H1 (cell line): ENCODE data around the gene DYNC1H1. TPM values are rescaled to one million over a fixed set of nuclear protein-coding genes. Genes with fewer than 3 reads are reported as not detected.

Experiments
- CTCF ChIA-PET: fragments of 300-600 bp; sonication (Branson Sonifier 250); formaldehyde crosslinking; loops from one replicate; lab custom pipeline; 2021; ENCODE audit not compliant: partially characterized antibody; lab: Charles Lee
- POLR2A ChIA-PET: fragments of 300-600 bp; sonication (Branson Sonifier 250); formaldehyde crosslinking; loops from one replicate; lab custom pipeline; 2021; ENCODE audit warnings: inconsistent platforms; ENCODE audit not compliant: partially characterized antibody; lab: Charles Lee
- DNase-seq, 2 experiments: peaks; one replicate each; pipeline versions ENCODE4 v3.0.0 to v3.0.0-alpha.2; 2010 to 2022; ENCODE audit warnings: low spot score in 2 of 2, low read depth in 1 of 2, mixed read lengths in 1 of 2
- FAIRE-seq: peaks from 2 replicates; lab custom pipeline; 2011; peaks lifted over from hg19 to GRCh38; lab: Jason Lieb, UNC
- H2AFZ ChIP-seq: 2 replicates; pipeline ENCODE4 v1.8.1; 2012; ENCODE audit warnings: low read length, inconsistent platforms
- H2AK5ac ChIP-seq: 2 replicates; pipeline ENCODE4 v1.6.1; 2013; ENCODE audit warnings: low read depth, low read length
- H2BK120ac ChIP-seq: replicated peaks from 2 replicates; pipeline ENCODE3; 2013; ENCODE audit warnings: low read depth, low read length, inconsistent platforms
- H2BK12ac ChIP-seq: 2 replicates; pipeline ENCODE4 v1.6.1; 2013; ENCODE audit warnings: low read depth, low read length
- H2BK15ac ChIP-seq: 2 replicates; pipeline ENCODE4 v1.6.1; 2013; ENCODE audit warnings: low read length
- H2BK20ac ChIP-seq: 2 replicates; pipeline ENCODE4 v1.6.1; 2013; ENCODE audit warnings: low read length
- H2BK5ac ChIP-seq: 2 replicates; pipeline ENCODE4 v1.6.1; 2013; ENCODE audit warnings: low read depth, low read length
- H3K14ac ChIP-seq: 2 replicates; pipeline ENCODE4 v1.6.1; 2013; ENCODE audit warnings: inconsistent platforms; ENCODE audit not compliant: insufficient read length
- H3K18ac ChIP-seq: 2 replicates; pipeline ENCODE4 v1.6.1; 2013; ENCODE audit warnings: low read length; ENCODE audit errors: extremely low read depth
- H3K23ac ChIP-seq: 2 replicates; pipeline ENCODE4 v1.6.1; 2013; ENCODE audit warnings: inconsistent platforms; ENCODE audit not compliant: insufficient read length
- H3K23me2 ChIP-seq: 2 replicates; pipeline ENCODE4 v1.6.1; 2013; ENCODE audit warnings: low read depth, low read length
- H3K27ac ChIP-seq: 2 replicates; pipeline ENCODE4 v1.6.1; 2011; ENCODE audit warnings: low read depth, low read length, inconsistent platforms
- H3K27me3 ChIP-seq, 4 experiments: replicated peaks in 1 of 4; 1 replicate in 1 of 4; 2 replicates in 3 of 4; pipeline versions ENCODE4 v1.6.1 to v1.8.1; 2011 to 2013; ENCODE audit warnings: low read length in 3 of 4, mild to moderate bottlenecking in 3 of 4, inconsistent platforms in 2 of 4, mixed read lengths in 2 of 4, moderate library complexity in 1 of 4; ENCODE audit not compliant: control insufficient read depth in 3 of 4, insufficient read depth in 3 of 4; ENCODE audit errors: extremely low read depth in 1 of 4
- H3K36me3 ChIP-seq, 4 experiments: 2 replicates each; pipeline versions ENCODE4 v1.6.1 to v1.8.1; 2011 to 2013; ENCODE audit warnings: mild to moderate bottlenecking in 4 of 4, low read length in 3 of 4, moderate library complexity in 2 of 4, control low read depth in 1 of 4, inconsistent platforms in 1 of 4; ENCODE audit not compliant: insufficient read depth in 4 of 4, control insufficient read depth in 2 of 4
- H3K4ac ChIP-seq: replicated peaks from 2 replicates; pipeline ENCODE3; 2013; ENCODE audit warnings: low read length, low read depth, mixed read lengths, inconsistent platforms; ENCODE audit not compliant: insufficient read length
- H3K4me1 ChIP-seq, 4 experiments: replicated peaks in 1 of 4; 1 replicate in 1 of 4; 2 replicates in 3 of 4; pipeline versions ENCODE4 v1.6.1 to v1.8.1; 2011 to 2013; ENCODE audit warnings: low read length in 3 of 4, inconsistent platforms in 2 of 4, mixed read lengths in 1 of 4; ENCODE audit not compliant: insufficient read depth in 4 of 4, control insufficient read depth in 3 of 4
- H3K4me2 ChIP-seq, 2 experiments: 2 replicates each; pipeline versions ENCODE4 v1.6.1 to v1.8.1; 2011 to 2013; ENCODE audit warnings: low read depth in 2 of 2, low read length in 2 of 2, control low read depth in 1 of 2, inconsistent platforms in 1 of 2, mild to moderate bottlenecking in 1 of 2; ENCODE audit not compliant: insufficient read depth in 1 of 2
- H3K4me3 ChIP-seq, 4 experiments: fragments of 200-600, 300-600 bp in 1 of 4; sonication (generic), shearing (Covaris generic), sonication (Bioruptor Twin) in 1 of 4; 2 replicates each; pipeline versions ENCODE4 v1.5.1 to v1.8.1; 2011 to 2016; ENCODE audit warnings: low read length in 4 of 4, low read depth in 3 of 4, control low read depth in 2 of 4, inconsistent platforms in 2 of 4, mild to moderate bottlenecking in 2 of 4, mixed read lengths in 1 of 4, moderate library complexity in 1 of 4; ENCODE audit not compliant: insufficient read depth in 2 of 4; ENCODE audit errors: extremely low read depth in 1 of 4
- H3K56ac ChIP-seq: replicated peaks from 2 replicates; pipeline ENCODE3; 2013; ENCODE audit warnings: low read depth, mild to moderate bottlenecking, mixed read lengths, low read length, inconsistent platforms; ENCODE audit not compliant: insufficient read length
- H3K79me1 ChIP-seq: 2 replicates; pipeline ENCODE4 v1.6.1; 2013; ENCODE audit warnings: low read depth, low read length, control low read depth
- H3K79me2 ChIP-seq, 2 experiments: 2 replicates each; pipeline versions ENCODE4 v1.6.1 to v1.8.1; 2012 to 2013; ENCODE audit warnings: low read length in 2 of 2, mild to moderate bottlenecking in 2 of 2, inconsistent platforms in 1 of 2; ENCODE audit not compliant: insufficient read depth in 2 of 2, control insufficient read depth in 1 of 2
- H3K9ac ChIP-seq, 4 experiments: replicated peaks in 1 of 4; 1 replicate in 1 of 4; 2 replicates in 3 of 4; pipeline versions ENCODE4 v1.6.1 to v1.8.1; 2011 to 2013; ENCODE audit warnings: low read depth in 3 of 4, low read length in 3 of 4, control low read depth in 2 of 4, mild to moderate bottlenecking in 2 of 4, moderate library complexity in 2 of 4, inconsistent platforms in 1 of 4; ENCODE audit errors: extremely low read depth in 1 of 4
- H3K9me3 ChIP-seq, 2 experiments: 2 replicates each; pipeline versions ENCODE4 v1.6.1 to v1.8.1; 2012 to 2013; ENCODE audit warnings: mild to moderate bottlenecking in 2 of 2, moderate library complexity in 2 of 2, control low read depth in 1 of 2, inconsistent platforms in 1 of 2, low read depth in 1 of 2, low read length in 1 of 2, mixed read lengths in 1 of 2; ENCODE audit not compliant: insufficient read depth in 2 of 2
- H4K20me1 ChIP-seq, 2 experiments: replicated peaks in 1 of 2; 2 replicates each; pipeline versions ENCODE3 to v1.8.1; 2011 to 2013; ENCODE audit warnings: inconsistent platforms in 2 of 2, low read length in 2 of 2, mild to moderate bottlenecking in 1 of 2; ENCODE audit not compliant: insufficient read depth in 2 of 2, control insufficient read depth in 1 of 2
- H4K5ac ChIP-seq: 2 replicates; pipeline ENCODE4 v1.6.1; 2013; ENCODE audit warnings: low read length, low read depth, mixed read lengths, inconsistent platforms; ENCODE audit not compliant: insufficient read length
- H4K8ac ChIP-seq: 2 replicates; pipeline ENCODE4 v1.8.0; 2013; ENCODE audit warnings: mild to moderate bottlenecking, moderate library complexity, low read length, inconsistent platforms; ENCODE audit not compliant: insufficient read depth; ENCODE audit errors: extremely low read depth
- H4K91ac ChIP-seq: replicated peaks from 2 replicates; pipeline ENCODE3; 2013; ENCODE audit warnings: low read length, mixed read lengths, inconsistent platforms; ENCODE audit not compliant: insufficient read length
- ATF2 ChIP-seq: IDR thresholded peaks from 2 replicates; pipeline ENCODE4 v1.6.1; 2012; ENCODE audit warnings: low read length, inconsistent platforms
- EP300 ChIP-seq, 2 experiments: IDR thresholded peaks; 1 replicate in 1 of 2; 2 replicates in 1 of 2; pipeline ENCODE4 v1.6.1; 2011 to 2012; ENCODE audit warnings: low read depth in 2 of 2, low read length in 2 of 2, mild to moderate bottlenecking in 2 of 2, borderline replicate concordance in 1 of 2, inconsistent platforms in 1 of 2, moderate library complexity in 1 of 2
- GABPA ChIP-seq: IDR thresholded peaks from 2 replicates; pipeline ENCODE4 v1.6.1; 2011; ENCODE audit warnings: mild to moderate bottlenecking, low read length, moderate library complexity, borderline replicate concordance; ENCODE audit not compliant: insufficient read depth
- GTF2F1 ChIP-seq: IDR thresholded peaks from 2 replicates; pipeline ENCODE4 v1.6.1; 2012; ENCODE audit warnings: low read depth, low read length, improper control_type of control experiment, borderline replicate concordance
- MAX ChIP-seq: IDR thresholded peaks from 2 replicates; pipeline ENCODE4 v1.6.1; 2012; ENCODE audit warnings: inconsistent platforms
- PHF8 ChIP-seq: fragments of 200-600 bp; sonication (generic); conservative IDR thresholded peaks from 2 replicates; pipeline ENCODE4 v1.7.1; 2012; ENCODE audit warnings: low read depth, mild to moderate bottlenecking, inconsistent platforms, low read length, moderate library complexity
- SIRT6 ChIP-seq: IDR thresholded peaks from one replicate; pipeline ENCODE4 v1.7.1; 2012; ENCODE audit warnings: low read length, inconsistent platforms
- SUZ12 ChIP-seq: fragments of 200-600 bp; sonication (generic); IDR thresholded peaks from 2 replicates; pipeline ENCODE4 v1.6.1; 2012; ENCODE audit warnings: mild to moderate bottlenecking, inconsistent platforms, low read length, moderate library complexity, mixed read lengths
- WGBS, 2 experiments: shearing (Covaris generic) in 1 of 2; methylation state at CpG; one replicate each; pipeline versions ENCODE4 v1.1.6 to v1.1.7; 2013 to 2015; ENCODE audit warnings: low lambda C conversion rate in 2 of 2, mixed read lengths in 2 of 2, inconsistent platforms in 1 of 2, low coverage in 1 of 2, missing lambda C conversion rate in 1 of 2; ENCODE audit not compliant: insufficient replicate concordance in 2 of 2, insufficient coverage in 1 of 2, insufficient read length in 1 of 2; ENCODE audit errors: extremely low coverage in 1 of 2, missing lambda C conversion rate in 1 of 2; 5-methylcytosine and 5-hydroxymethylcytosine counted together
- polyA plus RNA-seq, 7 experiments: library from polyadenylated mRNA; depleted of rRNA in 3 of 7; stranded (reverse) in 5 of 7; unstranded in 2 of 7; fragments of >200 nt in 5 of 7; fragments of 200-250 nt in 2 of 7; gene quantifications; 1 replicate in 5 of 7; 2 replicates in 1 of 7; 4 replicates in 1 of 7; pipeline versions ENCODE4 v1.2.1 to v1.2.3, GENCODE V29; 2011 to 2013; ENCODE audit warnings: missing spikeins in 2 of 7, mixed read lengths in 2 of 7
- total RNA-seq: library from RNA; stranded (reverse); fragmentation: NEBNext Ultra II Directional; extraction: Animal tissue kit (Norgen Biotek cat#: 25700); gene quantifications from 2 replicates; pipeline ENCODE4 v1.2.1, GENCODE V29; 2021

Gene DYNC1H1
- total and polyA plus RNA-seq, 2 of the 8 experiments (the other 6 are each of a cell fraction or from before 2014, with no cell fraction given): 238 to 387 TPM

- H3K56ac ChIP-seq: peak within 1 kb of the TSS; percentile 77
- no peak within 1 kb of the TSS for H3K23ac ChIP-seq
- H2BK15ac ChIP-seq: no peak within 1 kb of the TSS
- H3K4me3 ChIP-seq: peak within 1 kb of the TSS; percentile 78 to 98 (median 87)
- H3K23me2 ChIP-seq: no peaks in the 10 kb centered on the region; the same call in 1 of the 2 replicates
- H3K4me2 ChIP-seq: peak within 1 kb of the TSS; percentile 75 to 91
- H2AK5ac ChIP-seq: peak within 1 kb of the TSS; percentile 77; the same call in 1 of the 2 replicates
- peak within 1 kb of the TSS; percentile 78 to 93 (median 86) for H3K9ac ChIP-seq
- ChIA-PET CTCF (interaction anchor here (0.6 to 3.2 kb wide), 7 partner anchors 9 to 1726 kb away, joined by 3 to 26 read pairs (median 6); no protein-coding TSS in a partner anchor), POLR2A (interaction anchor here (0.6 to 4.5 kb wide), 21 partner anchors 9 to 234 kb away, joined by 3 to 39 read pairs (median 4); partner anchors contain the start of genes WDR20 and ZNF839)
- H3K18ac ChIP-seq: peak within 1 kb of the TSS; percentile 90
- H4K5ac ChIP-seq: peak within 1 kb of the TSS; percentile 75
- peaks cover 4 to 18% (median 12%) of the 10 kb centered on the region in 4 experiments for H3K4me1 ChIP-seq
- H2AFZ ChIP-seq: no peak within 1 kb of the TSS; the same call in 1 of the 2 replicates
- no peaks in the 10 kb centered on the region for H3K9me3 ChIP-seq
- WGBS, 2 experiments: 1% methylated on average over 81 of the region's 106 CpGs; no CpG with 5 or more reads in 1 of the 2 experiments
- H3K36me3 ChIP-seq: peaks cover 26 to 40% (median 35%) of the 10 kb centered on the region in 4 experiments
- peak within 1 kb of the TSS; percentile 92 for H3K27ac ChIP-seq
- H3K79me2 ChIP-seq: peaks cover 5 to 37% of the 10 kb centered on the region in 2 experiments
- H3K4ac ChIP-seq: peak within 1 kb of the TSS; percentile 91
- no peaks in the 10 kb centered on the region; the same call in 1 of the 2 replicates for H3K79me1 ChIP-seq
- H3K14ac ChIP-seq: no peak within 1 kb of the TSS
- H4K91ac ChIP-seq: peak within 1 kb of the TSS; percentile 87
- peaks cover 6 to 8% of the 10 kb centered on the region in 2 experiments for H4K20me1 ChIP-seq
- no peak for FAIRE-seq
- no peaks in the 10 kb centered on the region for H3K27me3 ChIP-seq
- peak within 1 kb of the TSS; percentile 54 for H2BK120ac ChIP-seq
- H2BK12ac ChIP-seq: no peak within 1 kb of the TSS
- no peak within 1 kb of the TSS for H2BK20ac ChIP-seq
- peak within 1 kb of the TSS; percentile 97 for H4K8ac ChIP-seq
- peak; percentile 73 to 96 for DNase-seq
- peak within 1 kb of the TSS; percentile 73 for H2BK5ac ChIP-seq
- peak; percentile 55 for TF ChIP-seq MAX
- no peak for TF ChIP-seq EP300 (IDR thresholded peaks at IDR 0.05; ENCODE audit: borderline replicate concordance in 1 of 2, low read depth in 2 of 2, low read length in 2 of 2)
- no peak for TF ChIP-seq SUZ12
- TF ChIP-seq GABPA: no peak
- peak; percentile 86 for TF ChIP-seq PHF8
- no peak for TF ChIP-seq ATF2
- no peak for TF ChIP-seq SIRT6
- TF ChIP-seq GTF2F1: peak; percentile 73; the same call in 1 of the 2 replicates
These were observed 122.8 kb downstream of the DYNC1H1 start, which contains the start of gene HSP90AA1 for GRCh38 chr14:102086972-102087761. Gene HSP90AA1, minus strand, starts transcription at chr14:102087044. Its CDS starts 666 bp downstream, at chr14:102086378.
